Mesenchymal stem cell (in vitro differentiated cells and primary cell): ENCODE measurements around the gene KIF5A.

Experiments used
- DNase-seq: peaks from one replicate; pipeline ENCODE4 v3.0.0-alpha.2; 2013
- H2AFZ ChIP-seq: one replicate; pipeline ENCODE4 v1.6.1; 2013; ENCODE audit warnings: low read depth, mild to moderate bottlenecking, control low read depth, inconsistent platforms, low read length, moderate library complexity
- H2AK5ac ChIP-seq: 2 replicates; pipeline ENCODE4 v1.6.1; 2013; ENCODE audit warnings: low read length, moderate library complexity, mild to moderate bottlenecking, inconsistent platforms; ENCODE audit not compliant: severe bottlenecking
- H2BK120ac ChIP-seq: one replicate; pipeline ENCODE4 v1.6.1; 2013; ENCODE audit warnings: low read depth, mild to moderate bottlenecking, inconsistent platforms, low read length, moderate library complexity
- H2BK12ac ChIP-seq, 2 experiments: one replicate each; pipeline ENCODE4 v1.6.1; 2013; ENCODE audit warnings: inconsistent platforms in 2 of 2, low read length in 2 of 2, mild to moderate bottlenecking in 2 of 2, moderate library complexity in 2 of 2, control low read depth in 1 of 2
- H2BK15ac ChIP-seq: one replicate; pipeline ENCODE4 v1.6.1; 2013; ENCODE audit warnings: mild to moderate bottlenecking, low read depth, inconsistent platforms; ENCODE audit not compliant: poor library complexity, severe bottlenecking
- H2BK5ac ChIP-seq: 2 replicates; pipeline ENCODE4 v1.6.1; 2013; ENCODE audit warnings: low read depth, mild to moderate bottlenecking, low read length, control low read depth, inconsistent platforms; ENCODE audit not compliant: poor library complexity, severe bottlenecking
- H3K14ac ChIP-seq, 2 experiments: one replicate each; pipeline ENCODE4 v1.6.1; 2013; ENCODE audit warnings: inconsistent platforms in 2 of 2, low read length in 2 of 2, control low read depth in 1 of 2, mild to moderate bottlenecking in 1 of 2, moderate library complexity in 1 of 2
- H3K18ac ChIP-seq, 2 experiments: one replicate each; pipeline ENCODE4 v1.6.1; 2013; ENCODE audit warnings: inconsistent platforms in 2 of 2, low read length in 2 of 2, control low read depth in 1 of 2, low read depth in 1 of 2, mild to moderate bottlenecking in 1 of 2
- H3K23ac ChIP-seq, 2 experiments: one replicate each; pipeline ENCODE4 v1.6.1; 2013; ENCODE audit warnings: inconsistent platforms in 2 of 2, low read length in 2 of 2, mild to moderate bottlenecking in 2 of 2, moderate library complexity in 2 of 2, control low read depth in 1 of 2
- H3K27ac ChIP-seq: 2 replicates; pipeline ENCODE4 v1.5.1; 2013; ENCODE audit warnings: mild to moderate bottlenecking, moderate library complexity, low read length, control low read depth, inconsistent platforms; ENCODE audit not compliant: poor library complexity, severe bottlenecking
- H3K27me3 ChIP-seq, 2 experiments: 2 replicates each; pipeline versions ENCODE4 v1.6.1 to v1.7.0; 2013; ENCODE audit warnings: low read length in 2 of 2, mild to moderate bottlenecking in 2 of 2, moderate library complexity in 2 of 2, control low read depth in 1 of 2, inconsistent platforms in 1 of 2; ENCODE audit not compliant: control insufficient read depth in 1 of 2, insufficient read depth in 1 of 2
- H3K36me3 ChIP-seq, 2 experiments: 2 replicates each; pipeline versions ENCODE4 v1.6.1 to v1.7.0; 2013; ENCODE audit warnings: low read length in 2 of 2, control low read depth in 1 of 2, inconsistent platforms in 1 of 2, low read depth in 1 of 2, mild to moderate bottlenecking in 1 of 2; ENCODE audit not compliant: insufficient read depth in 2 of 2, control insufficient read depth in 1 of 2
- H3K4ac ChIP-seq, 2 experiments: one replicate each; pipeline ENCODE4 v1.6.1; 2013; ENCODE audit warnings: inconsistent platforms in 2 of 2, low read length in 2 of 2, mild to moderate bottlenecking in 2 of 2, moderate library complexity in 2 of 2, control low read depth in 1 of 2, low read depth in 1 of 2
- H3K4me1 ChIP-seq: 2 replicates; pipeline ENCODE4 v1.6.1; 2013; ENCODE audit warnings: low read depth, low read length, control low read depth; ENCODE audit not compliant: control insufficient read depth, insufficient read depth
- H3K4me2 ChIP-seq: 2 replicates; pipeline ENCODE4 v1.6.1; 2013; ENCODE audit warnings: low read length, mild to moderate bottlenecking, inconsistent platforms; ENCODE audit not compliant: poor library complexity, severe bottlenecking
- H3K4me3 ChIP-seq, 2 experiments: 2 replicates each; pipeline versions ENCODE4 v1.5.1 to v1.7.0; 2013; ENCODE audit warnings: low read length in 2 of 2, mild to moderate bottlenecking in 2 of 2, control low read depth in 1 of 2, low read depth in 1 of 2; ENCODE audit not compliant: insufficient read depth in 1 of 2
- H3K79me1 ChIP-seq: replicated peaks from 2 replicates; pipeline ENCODE4 v1.6.1; 2013; ENCODE audit warnings: mild to moderate bottlenecking, control low read depth, low read length, inconsistent platforms; ENCODE audit not compliant: poor library complexity, severe bottlenecking
- H3K9ac ChIP-seq: 2 replicates; pipeline ENCODE4 v1.7.0; 2013; ENCODE audit warnings: mild to moderate bottlenecking, low read length, moderate library complexity
- H3K9me3 ChIP-seq: 2 replicates; pipeline ENCODE4 v1.7.0; 2013; ENCODE audit warnings: mild to moderate bottlenecking, low read length; ENCODE audit not compliant: control insufficient read depth
- H4K8ac ChIP-seq: one replicate; pipeline ENCODE4 v1.6.1; 2013; ENCODE audit warnings: inconsistent platforms, mild to moderate bottlenecking, low read length, moderate library complexity
- H4K91ac ChIP-seq: one replicate; pipeline ENCODE4 v1.6.1; 2013; ENCODE audit warnings: mild to moderate bottlenecking, low read length, inconsistent platforms
- WGBS: methylation state at CpG from one replicate; pipeline ENCODE4 v1.1.7; 2013; ENCODE audit warnings: mixed read lengths; 5-methylcytosine and 5-hydroxymethylcytosine counted together

The KIF5A gene

GRCh38 chr12:57553343-57554202, 3.7 kb downstream of the KIF5A start:
- Histone ChIP-seq H3K4me1 (peaks cover 20% of the 10 kb centered on the region), H2BK12ac (peak overlapping the region in 1 of 2 experiments; percentile 15), H3K27me3 (peaks cover 25 to 40% of the 10 kb centered on the region in 2 experiments), H3K9me3 (no peaks in the 10 kb centered on the region), H2BK120ac (no peak overlapping the region), H2BK5ac (no peak overlapping the region), H3K4me2 (no peak overlapping the region), H3K9ac (no peak overlapping the region), H2BK15ac (no peak overlapping the region), H3K27ac (no peak overlapping the region), H3K79me1 (no peaks in the 10 kb centered on the region), H3K4ac (no peak overlapping the region), H3K36me3 (no peaks in the 10 kb centered on the region), H2AFZ (no peak overlapping the region), H3K23ac (no peak overlapping the region), H2AK5ac (no peak overlapping the region), H3K14ac (no peak overlapping the region), H4K91ac (no peak overlapping the region), H4K8ac (no peak overlapping the region), H3K18ac (no peak overlapping the region), H3K4me3 (no peak overlapping the region)
- 65% methylated on average over 6 of the region's 7 CpGs for WGBS
- DNase-seq: no peak

- Histone ChIP-seq H3K18ac (no peak overlapping the region), H3K27ac (no peak overlapping the region), H2AFZ (no peak overlapping the region), H3K36me3 (no peaks in the 10 kb centered on the region), H2BK12ac (no peak overlapping the region), H2AK5ac (no peak overlapping the region), H3K9me3 (no peaks in the 10 kb centered on the region), H3K4me1 (peaks cover 18% of the 10 kb centered on the region), H3K4me2 (no peak overlapping the region), H4K8ac (no peak overlapping the region), H3K23ac (no peak overlapping the region), H3K9ac (no peak overlapping the region), H2BK15ac (no peak overlapping the region), H3K14ac (no peak overlapping the region), H3K79me1 (no peaks in the 10 kb centered on the region), H2BK120ac (no peak overlapping the region), H4K91ac (no peak overlapping the region), H2BK5ac (no peak overlapping the region), H3K4ac (no peak overlapping the region), H3K4me3 (no peak overlapping the region), H3K27me3 (peaks cover 16 to 31% of the 10 kb centered on the region in 2 experiments)
- no peak for DNase-seq
- 100% methylated on average over 2 of the region's 2 CpGs for WGBS
These were observed 4.6 kb downstream of the KIF5A start for GRCh38 chr12:57554453-57554852.

GRCh38 chr12:57554897-57555296, 5.1 kb downstream of the KIF5A start:
- H3K9me3 ChIP-seq: no peaks in the 10 kb centered on the region
- H2BK15ac ChIP-seq: no peak overlapping the region
- H3K27me3 ChIP-seq: peaks cover 13 to 29% of the 10 kb centered on the region in 2 experiments
- no peak overlapping the region for H3K9ac ChIP-seq
- H2AK5ac ChIP-seq: no peak overlapping the region
- no peak overlapping the region for H3K4me3 ChIP-seq
- no peaks in the 10 kb centered on the region for H3K36me3 ChIP-seq
- no peak overlapping the region for H3K18ac ChIP-seq
- no peak overlapping the region for H2BK120ac ChIP-seq
- H2BK12ac ChIP-seq: no peak overlapping the region
- no peak overlapping the region for H3K27ac ChIP-seq
- H3K23ac ChIP-seq: no peak overlapping the region
- no peak overlapping the region for H2AFZ ChIP-seq
- H3K4ac ChIP-seq: no peak overlapping the region
- no peaks in the 10 kb centered on the region for H3K79me1 ChIP-seq
- no CpG with 5 or more reads among the region's 1 CpG for WGBS
- no peak overlapping the region for H3K14ac ChIP-seq
- H4K91ac ChIP-seq: no peak overlapping the region
- no peak overlapping the region for H2BK5ac ChIP-seq
- H4K8ac ChIP-seq: no peak overlapping the region
- H3K4me1 ChIP-seq: peaks cover 13% of the 10 kb centered on the region
- DNase-seq: no peak
- H3K4me2 ChIP-seq: no peak overlapping the region

GRCh38 chr12:57558864-57559263, 9.0 kb downstream of the KIF5A start:
- H3K4me1 ChIP-seq: no peaks in the 10 kb centered on the region

More at GRCh38 chr12:57558864-57559263, 9.0 kb downstream of the KIF5A start:
- Histone ChIP-seq H3K4me3 (no peak overlapping the region), H4K8ac (no peak overlapping the region), H3K9ac (no peak overlapping the region), H3K27ac (no peak overlapping the region), H3K18ac (no peak overlapping the region), H2BK12ac (no peak overlapping the region), H3K36me3 (no peaks in the 10 kb centered on the region), H4K91ac (no peak overlapping the region), H3K14ac (no peak overlapping the region), H2AK5ac (no peak overlapping the region), H2BK120ac (no peak overlapping the region), H3K79me1 (no peaks in the 10 kb centered on the region), H3K27me3 (peaks cover 7 to 19% of the 10 kb centered on the region in 2 experiments), H3K23ac (no peak overlapping the region), H3K4ac (no peak overlapping the region), H2AFZ (no peak overlapping the region), H3K4me2 (no peak overlapping the region), H3K9me3 (peaks cover 1% of the 10 kb centered on the region), H2BK15ac (no peak overlapping the region), H2BK5ac (no peak overlapping the region)
- 44% methylated on average over 1 of the region's 4 CpGs for WGBS
- DNase-seq: no peak
